Measurements from ENCODE around the gene CNPY1. TPM values are rescaled to one million over a fixed set of nuclear protein-coding genes. Genes with fewer than 3 reads are reported as not detected.
"Not testable (repeated sequence)": the region's sequence is repeated elsewhere in the genome, so short reads cannot be mapped to it uniquely, and the experiment has no call there.

The CNPY1 gene
- total RNA-seq, 4 donors from 2014 or later: not detected

- Histone ChIP-seq H3K36me3 (no peaks in the 10 kb centered on the region), H3K4me3 (no peak overlapping the region), H3K27me3 (peaks cover 8% of the 10 kb centered on the region), H3K4me1 (no peaks in the 10 kb centered on the region), H3K9me3 (no peaks in the 10 kb centered on the region), H3K27ac (no peak overlapping the region)
- no peak for DNase-seq
- TF ChIP-seq, protein P1, sequence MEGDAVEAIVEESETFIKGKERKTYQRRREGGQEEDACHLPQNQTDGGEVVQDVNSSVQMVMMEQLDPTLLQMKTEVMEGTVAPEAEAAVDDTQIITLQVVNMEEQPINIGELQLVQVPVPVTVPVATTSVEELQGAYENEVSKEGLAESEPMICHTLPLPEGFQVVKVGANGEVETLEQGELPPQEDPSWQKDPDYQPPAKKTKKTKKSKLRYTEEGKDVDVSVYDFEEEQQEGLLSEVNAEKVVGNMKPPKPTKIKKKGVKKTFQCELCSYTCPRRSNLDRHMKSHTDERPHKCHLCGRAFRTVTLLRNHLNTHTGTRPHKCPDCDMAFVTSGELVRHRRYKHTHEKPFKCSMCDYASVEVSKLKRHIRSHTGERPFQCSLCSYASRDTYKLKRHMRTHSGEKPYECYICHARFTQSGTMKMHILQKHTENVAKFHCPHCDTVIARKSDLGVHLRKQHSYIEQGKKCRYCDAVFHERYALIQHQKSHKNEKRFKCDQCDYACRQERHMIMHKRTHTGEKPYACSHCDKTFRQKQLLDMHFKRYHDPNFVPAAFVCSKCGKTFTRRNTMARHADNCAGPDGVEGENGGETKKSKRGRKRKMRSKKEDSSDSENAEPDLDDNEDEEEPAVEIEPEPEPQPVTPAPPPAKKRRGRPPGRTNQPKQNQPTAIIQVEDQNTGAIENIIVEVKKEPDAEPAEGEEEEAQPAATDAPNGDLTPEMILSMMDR (IDR thresholded peaks at IDR 0.05): no peak
- TF ChIP-seq POLR2AphosphoS5 (IDR thresholded peaks at IDR 0.05) (no peak), POLR2A (IDR thresholded peaks at IDR 0.05) (no peak), EP300 (IDR thresholded peaks at IDR 0.05; ENCODE audit: low read depth) (no peak)
- in situ Hi-C loops (cut with MboI; ENCODE audit: low pct_ligation_motif_present in 1 of 4, low pct_unique_long_range_greater_than_20kb in 1 of 4, low sequenced_read_pairs in 3 of 4) (no loop called here), intact Hi-C loops (cut with DNase I; ENCODE audit: low total_unique reads) (no loop called here)
- WGBS, 2 donors (ENCODE audit: low coverage in 1 of 2): 64 to 88% methylated on average over 3 to 30 of the region's 31 CpGs
These were observed 19.9 kb upstream of the CNPY1 start for GRCh38 chr7:155566011-155566836.

DNA sequence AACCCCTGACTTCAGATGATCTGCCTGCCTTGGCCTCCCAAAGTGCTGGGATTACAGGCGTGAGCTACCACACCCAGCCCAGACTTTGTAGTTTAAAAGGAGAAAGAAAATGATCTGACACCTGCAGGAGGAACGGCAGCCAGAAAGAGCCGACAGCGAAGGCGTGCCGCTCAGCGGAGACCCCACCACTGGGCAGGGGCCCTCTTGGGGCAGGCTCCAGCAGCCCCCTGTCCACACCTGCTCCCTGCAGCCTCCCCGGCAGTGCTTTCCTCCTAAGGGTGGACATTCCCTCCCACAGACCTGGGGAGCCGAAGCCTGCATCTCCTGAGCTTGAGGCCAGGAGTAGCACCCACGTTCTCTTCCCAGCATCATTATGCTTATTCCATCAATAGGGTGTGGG lies 19.2 kb upstream of the CNPY1 start:
- intact Hi-C loops (cut with DNase I; ENCODE audit: low total_unique reads): no loop called here
- TF ChIP-seq EP300 (IDR thresholded peaks at IDR 0.05; ENCODE audit: low read depth): no peak
- no peak for TF ChIP-seq POLR2AphosphoS5 (IDR thresholded peaks at IDR 0.05)
- TF ChIP-seq POLR2A (IDR thresholded peaks at IDR 0.05): no peak
- TF ChIP-seq, protein P1 (IDR thresholded peaks at IDR 0.05): no peak
- in situ Hi-C loops (cut with MboI; ENCODE audit: low pct_ligation_motif_present in 1 of 4, low pct_unique_long_range_greater_than_20kb in 1 of 4, low sequenced_read_pairs in 3 of 4): no loop called here

DNA sequence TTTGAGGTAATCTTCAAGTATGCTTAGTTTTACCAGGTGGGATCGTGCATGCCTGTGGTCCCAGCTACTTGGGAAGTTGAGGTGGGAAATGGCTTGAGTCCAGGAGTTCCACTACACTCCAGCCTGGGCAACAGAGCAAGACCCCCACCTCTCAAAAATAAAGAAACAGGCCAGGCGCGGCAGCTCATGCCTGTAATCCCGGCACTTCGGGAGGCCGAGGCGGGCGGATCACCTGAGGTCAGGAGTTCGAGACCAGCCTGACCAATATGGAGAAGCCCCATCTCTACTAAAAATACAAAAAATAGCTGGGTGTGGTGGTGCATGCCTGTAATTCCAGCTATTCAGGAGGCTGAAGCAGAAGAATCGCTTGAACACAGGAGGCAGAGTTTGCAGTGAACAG lies 16.6 kb upstream of the CNPY1 start:
- H3K4me3 ChIP-seq; in situ Hi-C loops (cut with MboI; ENCODE audit: low pct_ligation_motif_present in 1 of 4, low pct_unique_long_range_greater_than_20kb in 1 of 4, low sequenced_read_pairs in 3 of 4); H3K4me1 ChIP-seq; H3K9me3 ChIP-seq; H3K27ac ChIP-seq; DNase-seq; intact Hi-C loops (cut with DNase I; ENCODE audit: low total_unique reads); H3K27me3 ChIP-seq; H3K36me3 ChIP-seq: not testable (repeated sequence)
- 89% methylated on average over 10 of the region's 10 CpGs; no CpG with 5 or more reads in 1 of the 2 donors for WGBS, 2 donors (ENCODE audit: low coverage in 1 of 2)

More for the DNA sequence above, 19.2 kb upstream of the CNPY1 start:
- Histone ChIP-seq H3K27ac (no peak overlapping the region), H3K4me1 (no peaks in the 10 kb centered on the region), H3K4me3 (no peak overlapping the region), H3K9me3 (no peaks in the 10 kb centered on the region), H3K27me3 (peaks cover 5% of the 10 kb centered on the region), H3K36me3 (no peaks in the 10 kb centered on the region)
- DNase-seq: no peak
- 83% methylated on average over 10 of the region's 10 CpGs; no CpG with 5 or more reads in 1 of the 2 donors for WGBS, 2 donors (ENCODE audit: low coverage in 1 of 2)

DNA sequence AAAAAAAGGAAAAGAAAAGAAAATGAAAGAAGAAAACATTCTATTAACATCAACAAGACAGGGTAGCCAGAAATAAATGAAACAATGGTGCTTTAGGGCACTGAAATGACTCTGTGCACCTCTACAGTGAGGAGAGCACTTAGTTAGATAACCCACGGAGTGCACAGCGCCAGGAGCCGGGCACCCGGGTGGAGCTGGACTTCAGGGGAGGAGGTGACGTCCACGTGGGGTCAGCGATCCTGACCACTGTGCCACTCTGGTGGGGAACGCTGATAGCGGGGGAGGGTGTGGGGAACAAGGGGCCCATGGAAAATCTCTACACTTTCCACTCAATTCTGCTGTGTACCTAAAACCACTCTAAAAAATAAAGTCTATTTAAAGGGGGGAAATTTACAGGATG lies 15.7 kb upstream of the CNPY1 start:
- 81% methylated on average over 9 of the region's 9 CpGs; no CpG with 5 or more reads in 1 of the 2 donors for WGBS, 2 donors (ENCODE audit: low coverage in 1 of 2)
- DNase-seq: no peak
- Histone ChIP-seq H3K27ac (no peak overlapping the region), H3K4me3 (no peak overlapping the region), H3K36me3 (no peaks in the 10 kb centered on the region), H3K9me3 (no peaks in the 10 kb centered on the region), H3K4me1 (no peaks in the 10 kb centered on the region), H3K27me3 (peaks cover 5% of the 10 kb centered on the region)
- TF ChIP-seq POLR2A (IDR thresholded peaks at IDR 0.05) (no peak), POLR2AphosphoS5 (IDR thresholded peaks at IDR 0.05) (no peak), EP300 (IDR thresholded peaks at IDR 0.05; ENCODE audit: low read depth) (no peak)
- TF ChIP-seq, protein P1 (IDR thresholded peaks at IDR 0.05): no peak
- intact Hi-C loops (cut with DNase I; ENCODE audit: low total_unique reads) (no loop called here), in situ Hi-C loops (cut with MboI; ENCODE audit: low pct_ligation_motif_present in 1 of 4, low pct_unique_long_range_greater_than_20kb in 1 of 4, low sequenced_read_pairs in 3 of 4) (no loop called here)
